Endometrial microvascular endothelial cells (primary cell): ENCODE measurements around the gene JAG2. TPM values are rescaled to one million over a fixed set of nuclear protein-coding genes. Genes with fewer than 3 reads are reported as not detected.

Experiments
- in situ Hi-C: cut with HindIII; loops from 2 replicates; pipeline ENCODE4 v1.10.0; 2017; ENCODE audit warnings: low sequenced_read_pairs, low pct_unique_long_range_greater_than_20kb; ENCODE audit errors: inconsistent ontology term
- total RNA-seq: library from RNA; depleted of rRNA; stranded (reverse); fragments of >200 nt; gene quantifications from one replicate; pipeline ENCODE4 v1.2.3, GENCODE V29; 2015; ENCODE audit errors: inconsistent ontology term

JAG2 gene
- total RNA-seq, 1 donor from 2014 or later = 15.2 TPM

GRCh38 chr14:105187935-105188524, 19.5 kb upstream of the JAG2 start:
- in situ Hi-C loops = no loop called here

GRCh38 chr14:105187116-105187515, 18.5 kb upstream of the JAG2 start:
- in situ Hi-C loops = no loop called here

- in situ Hi-C loops = no loop called here
Measured at GRCh38 chr14:105185973-105186372, 17.4 kb upstream of the JAG2 start.

- in situ Hi-C loops = no loop called here
Measured at GRCh38 chr14:105185001-105185400, 16.4 kb upstream of the JAG2 start.

GRCh38 chr14:105184461-105184860, 15.9 kb upstream of the JAG2 start:
- in situ Hi-C loops = no loop called here

GRCh38 chr14:105182296-105183020, 13.9 kb upstream of the JAG2 start:
- in situ Hi-C loops = no loop called here

- in situ Hi-C loops = no loop called here
Measured at GRCh38 chr14:105181549-105182295, 13.1 kb upstream of the JAG2 start.

GRCh38 chr14:105180592-105181548, 12.3 kb upstream of the JAG2 start, which contains the start of gene NUDT14:
Gene NUDT14 (minus strand): TSS chr14:105181312. CDS start chr14:105181209, 103 bp downstream.
- in situ Hi-C loops = no loop called here

- in situ Hi-C loops = no loop called here
Measured at GRCh38 chr14:105179191-105179590, 10.6 kb upstream of the JAG2 start.

- in situ Hi-C loops = no loop called here
Measured at GRCh38 chr14:105178868-105179140, 10.2 kb upstream of the JAG2 start.

- in situ Hi-C loops = no loop called here
Measured at GRCh38 chr14:105178069-105178867, 9.7 kb upstream of the JAG2 start.

GRCh38 chr14:105177082-105177481, 8.5 kb upstream of the JAG2 start:
- in situ Hi-C loops = no loop called here

GRCh38 chr14:105176513-105176912, 7.9 kb upstream of the JAG2 start:
- in situ Hi-C loops = no loop called here

GRCh38 chr14:105173901-105174894, 5.6 kb upstream of the JAG2 start:
- in situ Hi-C loops = no loop called here

GRCh38 chr14:105173145-105173544, 4.6 kb upstream of the JAG2 start:
- in situ Hi-C loops = no loop called here

GRCh38 chr14:105172476-105172875, 3.9 kb upstream of the JAG2 start:
- in situ Hi-C loops = no loop called here

GRCh38 chr14:105171004-105171673, 2.6 kb upstream of the JAG2 start:
- in situ Hi-C loops = no loop called here
